ENCODE results near the gene AMZ1. TPM values are rescaled to one million over a fixed set of nuclear protein-coding genes. Genes with fewer than 3 reads are reported as not detected.
A peak's percentile ranks its signal among the peaks of the same experiment; 100 is the strongest.
"Not testable (repeated sequence)": the region's sequence is repeated elsewhere in the genome, so short reads cannot be mapped to it uniquely, and the experiment has no call there.

Gene AMZ1
- polyA plus RNA-seq, 1 donor = 0.34 TPM

DNA sequence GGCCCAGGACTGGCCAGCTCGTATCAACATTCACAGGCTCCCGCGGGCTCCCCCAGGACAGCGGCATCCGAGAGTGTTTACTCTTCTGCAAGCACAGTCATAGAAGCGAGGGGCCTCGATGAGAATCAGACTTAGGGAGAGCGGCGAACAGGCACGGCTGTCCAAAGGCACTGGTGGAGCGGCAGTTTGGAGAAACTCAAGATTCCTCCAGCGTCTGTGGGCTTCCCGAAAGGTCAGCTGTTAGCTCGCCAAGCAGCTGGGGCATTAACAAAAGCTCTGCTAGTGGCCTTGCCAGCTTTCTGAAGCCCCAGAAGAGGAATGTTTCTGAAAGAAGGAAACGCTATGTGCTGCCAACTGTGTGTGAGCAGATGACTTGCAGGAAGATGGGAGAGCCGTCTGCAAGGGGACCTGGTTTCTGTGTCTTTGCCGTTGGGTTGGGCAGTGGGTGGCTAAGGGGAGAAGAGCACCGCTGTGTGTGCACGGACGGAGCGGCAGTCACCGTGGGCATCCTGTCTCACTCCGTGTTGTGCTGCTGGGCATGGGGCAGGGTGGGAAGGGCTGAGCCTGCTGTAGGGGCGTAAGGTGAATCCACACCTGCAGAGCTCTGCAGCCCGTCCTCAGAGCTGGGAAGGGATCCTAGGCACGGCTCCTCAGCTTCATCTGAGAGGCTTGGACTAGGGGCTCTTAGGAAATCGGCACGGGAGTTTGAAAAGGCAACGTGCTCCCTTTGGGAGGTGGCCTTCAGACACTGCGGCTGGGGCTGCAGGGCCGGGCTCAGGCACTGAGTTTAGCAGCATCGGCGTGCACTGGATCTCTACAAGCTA, 42.1 kb downstream of the AMZ1 start:
- peaks cover 45% of the 10 kb centered on the region for H3K36me3 ChIP-seq (ENCODE audit: control insufficient read depth, insufficient read depth, low read length)
- H3K27ac ChIP-seq (ENCODE audit: low read length) = peak overlapping the region; percentile 17

DNA sequence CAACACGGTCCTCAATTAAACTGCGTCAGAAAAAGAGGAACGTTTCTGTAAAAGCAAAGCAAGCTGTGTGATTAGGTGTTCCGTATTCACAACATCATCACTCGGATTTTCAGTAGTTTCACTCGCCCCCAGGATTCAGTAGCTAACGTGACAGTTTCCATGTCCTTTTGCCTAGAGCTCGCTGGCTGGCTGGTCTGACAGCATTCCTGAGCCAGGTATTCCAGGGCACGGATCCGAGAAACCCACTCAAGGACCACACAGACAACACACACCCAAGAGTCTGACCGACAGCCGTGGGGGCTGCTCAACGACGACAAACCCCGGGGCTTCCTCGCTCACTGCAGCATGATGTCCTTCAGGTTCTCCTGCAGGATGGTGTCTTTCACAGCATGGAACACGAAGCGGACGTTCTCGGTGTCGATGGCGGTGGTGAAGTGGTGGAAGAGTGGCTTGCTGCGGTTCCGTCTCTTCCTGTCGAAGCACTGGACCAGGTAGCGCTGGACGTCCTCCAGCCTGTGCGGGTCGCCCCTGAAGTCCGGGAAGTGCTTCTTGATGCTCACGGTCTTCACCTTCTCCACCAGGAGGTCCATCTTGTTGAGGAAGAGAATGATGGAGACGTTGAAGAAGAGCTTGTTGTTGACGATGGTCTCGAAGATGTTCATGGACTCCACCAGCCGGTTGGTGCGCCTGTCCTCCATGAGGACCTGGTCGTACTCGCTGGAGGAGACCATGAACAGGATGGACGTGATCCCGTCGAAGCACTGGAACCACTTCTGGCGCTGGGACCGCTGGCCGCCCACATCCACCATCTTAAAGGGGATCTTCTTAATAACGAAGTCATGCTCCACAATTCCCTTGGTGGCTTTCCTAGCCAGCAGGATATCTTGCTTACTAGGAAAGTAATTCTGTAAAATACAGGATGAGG, 43.1 kb downstream of the AMZ1 start:
- no peak for DNase-seq
- Histone ChIP-seq H3K9me3 (ENCODE audit: control insufficient read depth, low read depth, low read length) (peaks cover 3% of the 10 kb centered on the region), H3K4me3 (ENCODE audit: low read length) (no peak overlapping the region), H3K36me3 (ENCODE audit: control insufficient read depth, insufficient read depth, low read length) (peaks cover 37% of the 10 kb centered on the region), H3K27me3 (ENCODE audit: control insufficient read depth, insufficient read depth, low read length) (no peaks in the 10 kb centered on the region), H3K4me1 (ENCODE audit: control insufficient read depth, insufficient read depth, low read length) (peaks cover 3% of the 10 kb centered on the region), H3K27ac (ENCODE audit: low read length) (no peak overlapping the region)
- 100% methylated on average over 2 of the region's 45 CpGs for WGBS (ENCODE audit: insufficient coverage, low lambda C conversion rate)

More for the DNA sequence above, 42.1 kb downstream of the AMZ1 start:
- WGBS (ENCODE audit: insufficient coverage, low lambda C conversion rate) = no CpG with 5 or more reads among the region's 33 CpGs
- no peak overlapping the region for H3K4me3 ChIP-seq (ENCODE audit: low read length)
- DNase-seq = no peak
- peaks cover 2% of the 10 kb centered on the region for H3K4me1 ChIP-seq (ENCODE audit: control insufficient read depth, insufficient read depth, low read length)
- no peaks in the 10 kb centered on the region for H3K27me3 ChIP-seq (ENCODE audit: control insufficient read depth, insufficient read depth, low read length)
- H3K9me3 ChIP-seq (ENCODE audit: control insufficient read depth, low read depth, low read length) = peaks cover 3% of the 10 kb centered on the region

DNA sequence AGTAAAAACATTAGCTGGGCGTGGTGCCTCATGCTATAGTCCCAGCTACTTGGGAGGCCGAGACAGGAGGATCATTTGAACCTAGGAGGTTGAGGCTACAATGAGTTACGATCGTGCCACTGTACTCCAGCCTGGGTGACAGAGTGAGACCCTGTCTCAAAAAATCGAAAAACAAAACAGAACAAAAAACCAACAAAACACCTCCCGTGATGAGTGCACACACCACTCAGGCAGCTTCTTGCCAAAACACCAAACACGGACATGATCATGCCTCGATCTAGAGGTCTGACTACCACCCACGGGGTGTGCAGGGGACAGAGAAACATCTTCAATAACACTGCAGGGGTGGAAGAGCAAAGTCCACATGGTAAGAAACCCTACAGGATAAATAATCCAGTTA, 44.4 kb downstream of the AMZ1 start:
- Histone ChIP-seq H3K27ac (ENCODE audit: low read length) (no peak overlapping the region), H3K27me3 (ENCODE audit: control insufficient read depth, insufficient read depth, low read length) (no peaks in the 10 kb centered on the region), H3K36me3 (ENCODE audit: control insufficient read depth, insufficient read depth, low read length) (peaks cover 31% of the 10 kb centered on the region), H3K4me3 (ENCODE audit: low read length) (no peak overlapping the region), H3K9me3 (ENCODE audit: control insufficient read depth, low read depth, low read length) (peaks cover 3% of the 10 kb centered on the region), H3K4me1 (ENCODE audit: control insufficient read depth, insufficient read depth, low read length) (peaks cover 3% of the 10 kb centered on the region)
- 100% methylated on average over 3 of the region's 9 CpGs for WGBS (ENCODE audit: insufficient coverage, low lambda C conversion rate)
- DNase-seq = no peak

DNA sequence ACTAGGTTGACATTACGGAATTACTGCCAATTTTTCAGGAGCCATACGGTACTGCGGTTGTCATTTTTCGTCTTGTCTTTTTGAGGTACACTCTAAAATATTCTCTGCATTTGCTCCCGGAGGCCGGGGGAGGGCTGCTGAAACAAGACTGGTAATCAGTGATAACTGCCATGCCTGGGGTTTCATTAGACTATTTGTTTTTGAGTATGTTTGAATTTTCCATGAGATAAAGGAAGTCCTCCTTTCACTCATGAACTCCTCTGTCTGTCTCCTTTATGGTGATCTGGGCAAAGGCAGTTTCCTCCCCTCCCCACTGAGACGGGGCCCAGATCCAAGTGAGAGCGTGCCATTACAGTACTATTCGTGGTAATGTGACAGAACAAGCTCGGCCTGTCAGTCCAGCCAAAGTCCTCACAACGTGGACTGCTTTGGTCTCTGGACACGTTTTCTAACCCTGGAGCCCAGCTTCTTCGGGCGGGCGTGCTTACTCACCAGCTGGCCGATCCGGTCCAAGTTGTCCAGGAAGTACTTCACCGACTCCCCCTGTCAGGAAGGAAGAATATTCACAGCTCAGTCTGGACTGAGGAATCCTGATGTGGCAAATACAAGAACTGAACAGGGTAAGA, 45.1 kb downstream of the AMZ1 start:
- H3K36me3 ChIP-seq (ENCODE audit: control insufficient read depth, insufficient read depth, low read length) = peaks cover 29% of the 10 kb centered on the region
- 100% methylated on average over 3 of the region's 18 CpGs for WGBS (ENCODE audit: insufficient coverage, low lambda C conversion rate)
- peaks cover 3% of the 10 kb centered on the region for H3K4me1 ChIP-seq (ENCODE audit: control insufficient read depth, insufficient read depth, low read length)
- no peaks in the 10 kb centered on the region for H3K27me3 ChIP-seq (ENCODE audit: control insufficient read depth, insufficient read depth, low read length)
- H3K4me3 ChIP-seq (ENCODE audit: low read length) = no peak overlapping the region
- peak overlapping the region; percentile 12 for H3K27ac ChIP-seq (ENCODE audit: low read length)
- peaks cover 3% of the 10 kb centered on the region for H3K9me3 ChIP-seq (ENCODE audit: control insufficient read depth, low read depth, low read length)
- peak in 1 of 2 donors; percentile 60 for DNase-seq

DNA sequence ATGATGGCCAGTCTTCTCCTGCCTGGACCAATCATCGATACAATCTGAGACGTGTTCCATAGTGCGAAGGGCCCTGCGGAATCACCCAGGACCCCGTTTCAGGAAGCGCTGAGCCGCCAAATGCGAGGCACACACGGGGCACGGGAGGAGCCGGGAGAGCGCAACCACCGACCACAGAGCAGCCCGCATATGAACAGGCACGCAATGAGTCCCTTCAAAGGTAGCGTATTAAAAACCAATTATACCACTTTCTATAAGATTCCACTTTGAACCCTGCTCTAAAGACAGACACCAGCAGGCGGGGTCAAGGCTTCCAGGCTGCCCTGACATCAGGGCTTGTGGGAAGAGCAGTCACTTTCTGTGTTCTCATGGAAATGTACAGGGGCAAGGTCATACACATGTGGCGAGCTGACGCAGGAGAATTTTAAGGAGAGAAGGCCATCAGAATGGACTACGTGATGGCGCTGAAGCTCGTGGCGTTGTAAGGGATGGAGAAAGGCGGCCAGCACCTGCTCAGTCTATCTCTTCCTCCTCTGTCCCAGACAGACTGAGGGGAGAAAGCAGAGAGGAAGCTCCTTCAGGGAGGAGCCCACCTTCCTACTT, 46.2 kb downstream of the AMZ1 start:
- Histone ChIP-seq H3K4me3 (ENCODE audit: low read length) (no peak overlapping the region), H3K4me1 (ENCODE audit: control insufficient read depth, insufficient read depth, low read length) (peaks cover 3% of the 10 kb centered on the region), H3K27me3 (ENCODE audit: control insufficient read depth, insufficient read depth, low read length) (no peaks in the 10 kb centered on the region), H3K36me3 (ENCODE audit: control insufficient read depth, insufficient read depth, low read length) (peaks cover 29% of the 10 kb centered on the region), H3K9me3 (ENCODE audit: control insufficient read depth, low read depth, low read length) (peaks cover 3% of the 10 kb centered on the region), H3K27ac (ENCODE audit: low read length) (no peak overlapping the region)
- DNase-seq = no peak
- 100% methylated on average over 2 of the region's 24 CpGs for WGBS (ENCODE audit: insufficient coverage, low lambda C conversion rate)

DNA sequence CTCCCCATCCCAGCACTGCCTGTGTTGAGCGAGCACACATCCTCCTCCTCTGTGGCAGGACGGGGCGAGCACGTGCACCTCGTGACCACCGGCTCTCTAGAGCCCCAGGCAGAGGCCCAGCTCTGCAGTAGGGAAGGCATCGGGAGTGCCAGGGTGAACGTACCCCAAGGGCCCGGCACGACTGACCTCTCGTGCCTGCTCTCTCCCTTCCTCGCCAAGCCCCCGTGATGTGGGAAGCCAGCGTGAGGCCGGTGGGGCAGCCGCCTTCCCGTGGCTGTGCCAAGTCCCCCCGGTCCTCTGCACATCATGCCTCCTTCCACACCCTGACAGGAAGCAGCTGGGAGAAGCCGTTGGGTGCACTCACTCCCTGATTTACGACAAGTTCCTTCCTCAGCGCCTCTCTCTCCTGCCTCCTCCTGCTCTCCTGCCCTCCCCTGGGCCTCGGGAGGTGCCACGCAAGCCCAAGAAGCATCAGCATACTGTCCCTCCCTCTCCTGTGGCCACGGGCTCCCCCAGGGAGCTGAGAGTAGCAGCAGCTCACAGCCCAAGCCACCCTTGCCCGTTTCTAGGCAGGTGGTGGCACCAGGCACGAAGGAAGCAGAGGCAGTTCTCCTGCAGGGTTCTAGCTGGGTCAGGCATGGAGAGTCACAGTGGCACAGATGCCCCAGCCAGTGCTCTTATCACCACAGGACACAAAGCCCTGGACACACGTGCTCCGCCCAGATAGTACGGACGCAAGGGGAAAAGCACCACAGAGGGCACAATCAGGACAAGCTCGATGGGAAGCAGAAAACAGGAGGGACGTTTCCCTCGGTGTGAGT, 47.0 kb downstream of the AMZ1 start:
- peaks cover 23% of the 10 kb centered on the region for H3K36me3 ChIP-seq (ENCODE audit: control insufficient read depth, insufficient read depth, low read length)
- DNase-seq = no peak
- H3K9me3 ChIP-seq (ENCODE audit: control insufficient read depth, low read depth, low read length) = peaks cover 3% of the 10 kb centered on the region
- no CpG with 5 or more reads among the region's 33 CpGs for WGBS (ENCODE audit: insufficient coverage, low lambda C conversion rate)
- H3K4me3 ChIP-seq (ENCODE audit: low read length) = no peak overlapping the region
- no peaks in the 10 kb centered on the region for H3K27me3 ChIP-seq (ENCODE audit: control insufficient read depth, insufficient read depth, low read length)
- H3K4me1 ChIP-seq (ENCODE audit: control insufficient read depth, insufficient read depth, low read length) = peaks cover 3% of the 10 kb centered on the region
- no peak overlapping the region for H3K27ac ChIP-seq (ENCODE audit: low read length)

DNA sequence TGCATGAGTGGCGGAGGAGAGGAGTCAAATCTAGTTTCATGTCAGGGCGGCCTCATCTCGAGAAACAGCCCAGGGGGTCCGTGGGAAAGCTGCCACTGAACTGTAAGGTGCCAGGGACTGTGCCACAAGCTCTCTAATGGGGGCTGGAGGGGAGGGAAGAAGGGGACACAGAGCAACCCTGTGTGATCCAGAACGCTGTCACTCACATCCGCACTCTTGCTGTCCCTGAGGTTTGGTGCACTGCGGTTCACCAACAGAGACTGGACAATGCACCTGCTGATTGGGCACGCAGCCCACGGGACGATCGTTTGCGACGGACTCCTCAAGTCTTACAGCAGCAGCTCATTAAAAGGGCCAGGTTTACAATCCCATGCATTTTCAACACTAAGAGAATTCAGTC, 47.7 kb downstream of the AMZ1 start:
- no peak overlapping the region for H3K27ac ChIP-seq (ENCODE audit: low read length)
- peaks cover 3% of the 10 kb centered on the region for H3K9me3 ChIP-seq (ENCODE audit: control insufficient read depth, low read depth, low read length)
- peaks cover 3% of the 10 kb centered on the region for H3K4me1 ChIP-seq (ENCODE audit: control insufficient read depth, insufficient read depth, low read length)
- DNase-seq = no peak
- no CpG with 5 or more reads among the region's 13 CpGs for WGBS (ENCODE audit: insufficient coverage, low lambda C conversion rate)
- H3K4me3 ChIP-seq (ENCODE audit: low read length) = no peak overlapping the region
- peaks cover 15% of the 10 kb centered on the region for H3K36me3 ChIP-seq (ENCODE audit: control insufficient read depth, insufficient read depth, low read length)
- H3K27me3 ChIP-seq (ENCODE audit: control insufficient read depth, insufficient read depth, low read length) = no peaks in the 10 kb centered on the region

DNA sequence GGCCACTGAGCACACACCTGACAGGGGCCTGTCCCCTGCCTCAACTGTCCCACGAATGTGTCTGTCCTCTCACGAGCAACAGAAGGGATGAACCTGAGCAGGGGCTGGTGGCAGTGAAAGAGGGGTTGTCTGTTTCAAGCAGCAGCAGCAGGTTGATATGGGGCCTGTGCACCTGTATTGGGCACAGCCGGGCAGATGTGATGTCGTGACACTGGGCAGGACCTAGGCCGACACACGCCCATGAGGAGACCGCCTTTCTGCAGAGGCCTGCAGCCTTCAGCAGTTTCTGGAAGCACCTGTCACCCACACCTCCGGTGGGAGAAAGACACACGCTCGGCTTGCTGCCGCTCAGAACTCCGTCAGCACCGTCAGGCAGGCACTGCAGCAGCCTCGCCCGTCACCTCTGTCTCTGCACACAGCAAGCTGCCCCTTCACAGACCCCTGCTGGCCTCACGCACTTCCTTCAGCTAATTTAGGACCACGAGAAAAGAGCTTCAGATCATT, 48.5 kb downstream of the AMZ1 start:
- peaks cover 8% of the 10 kb centered on the region for H3K36me3 ChIP-seq (ENCODE audit: control insufficient read depth, insufficient read depth, low read length)
- H3K27ac ChIP-seq (ENCODE audit: low read length) = no peak overlapping the region
- H3K4me3 ChIP-seq (ENCODE audit: low read length) = no peak overlapping the region
- no peak for DNase-seq
- peaks cover 3% of the 10 kb centered on the region for H3K9me3 ChIP-seq (ENCODE audit: control insufficient read depth, low read depth, low read length)
- peaks cover 3% of the 10 kb centered on the region for H3K4me1 ChIP-seq (ENCODE audit: control insufficient read depth, insufficient read depth, low read length)
- no peaks in the 10 kb centered on the region for H3K27me3 ChIP-seq (ENCODE audit: control insufficient read depth, insufficient read depth, low read length)
- no CpG with 5 or more reads among the region's 17 CpGs for WGBS (ENCODE audit: insufficient coverage, low lambda C conversion rate)

DNA sequence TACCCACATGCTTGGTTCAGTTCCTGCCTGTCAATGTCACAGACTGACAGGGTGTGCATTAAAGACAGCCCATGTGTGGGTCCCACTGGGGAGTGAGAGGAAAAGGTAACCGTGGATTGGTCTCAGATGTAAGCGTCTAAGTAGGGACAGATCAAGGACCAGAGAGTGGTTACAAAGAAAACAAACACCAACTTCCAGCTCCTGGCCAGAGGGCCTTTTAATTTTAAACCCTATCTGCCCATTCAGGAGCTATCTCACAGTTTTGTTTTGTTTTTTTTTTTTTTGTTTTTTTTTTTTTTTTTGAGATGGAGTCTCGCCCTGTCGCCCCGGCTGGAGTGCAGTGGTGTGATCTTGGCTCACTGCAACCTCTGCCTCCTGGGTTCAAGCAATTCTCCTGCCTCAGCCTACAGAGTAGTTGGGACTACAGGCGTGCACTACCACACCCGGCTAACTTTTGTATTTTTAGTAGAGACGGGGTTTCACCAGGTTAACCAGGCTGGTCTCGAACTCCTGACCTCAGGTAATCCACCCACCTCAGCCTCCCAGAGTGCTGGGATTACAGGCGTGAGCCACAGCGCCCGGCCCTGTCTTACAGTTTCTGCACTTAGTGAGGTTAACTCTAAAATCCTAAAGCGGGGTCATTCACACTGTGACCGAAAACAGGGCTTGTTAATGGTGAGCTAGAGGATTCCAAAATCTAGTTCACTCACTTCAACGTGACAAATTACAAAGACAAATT, 49.2 kb downstream of the AMZ1 start:
- WGBS (ENCODE audit: insufficient coverage, low lambda C conversion rate) = 90% methylated on average over 2 of the region's 15 CpGs
- H3K9me3 ChIP-seq (ENCODE audit: control insufficient read depth, low read depth, low read length); DNase-seq; H3K27ac ChIP-seq (ENCODE audit: low read length); H3K4me1 ChIP-seq (ENCODE audit: control insufficient read depth, insufficient read depth, low read length); H3K27me3 ChIP-seq (ENCODE audit: control insufficient read depth, insufficient read depth, low read length); H3K4me3 ChIP-seq (ENCODE audit: low read length); H3K36me3 ChIP-seq (ENCODE audit: control insufficient read depth, insufficient read depth, low read length): not testable (repeated sequence)
